Gastrocnemius medialis (tissue), 4 donors: Measurements from ENCODE around the gene ELL2.

Experiments
- POLR2A ChIP-seq, 2 donors: fragments of 450-650 bp; IDR thresholded peaks; one replicate each; pipeline ENCODE4 v1.6.1; 2017; ENCODE audit warnings: antibody characterized with exemption in 2 of 2, mild to moderate bottlenecking in 2 of 2, moderate library complexity in 2 of 2
- TF ChIP-seq, protein P1 (sequence below), 5 experiments: fragments of 450-650 bp in 3 of 5; fragments of 200-600 bp in 2 of 5; sonication (generic) in 2 of 5; IDR thresholded peaks in 4 of 5; conservative IDR thresholded peaks in 1 of 5; 1 replicate in 4 of 5; 2 replicates in 1 of 5; pipeline ENCODE4 v1.5.1; 2016 to 2019; ENCODE audit warnings: antibody characterized with exemption in 5 of 5, mild to moderate bottlenecking in 3 of 5, moderate library complexity in 3 of 5

DNA sequence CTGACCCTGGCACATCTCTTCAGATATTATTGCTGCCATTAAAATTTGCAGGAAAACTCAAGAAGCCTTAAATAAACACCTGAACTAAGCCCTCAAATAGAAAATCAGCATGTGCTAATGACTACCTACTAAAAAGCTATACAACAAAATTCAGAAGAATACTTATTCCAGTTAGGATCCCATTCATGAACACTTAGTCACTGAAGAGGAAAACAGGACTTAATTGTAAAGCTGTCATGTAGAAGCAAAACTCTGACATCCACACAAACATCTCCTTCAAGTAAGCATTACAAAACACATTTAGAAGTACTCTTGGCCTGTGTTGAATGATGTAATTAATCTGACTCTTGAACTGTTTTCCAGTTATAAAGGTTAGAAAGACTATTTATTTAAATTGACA lies 19.9 kb downstream of the ELL2 start:
- no peak for TF ChIP-seq POLR2A (IDR thresholded peaks at IDR 0.05)
- TF ChIP-seq, protein P1, sequence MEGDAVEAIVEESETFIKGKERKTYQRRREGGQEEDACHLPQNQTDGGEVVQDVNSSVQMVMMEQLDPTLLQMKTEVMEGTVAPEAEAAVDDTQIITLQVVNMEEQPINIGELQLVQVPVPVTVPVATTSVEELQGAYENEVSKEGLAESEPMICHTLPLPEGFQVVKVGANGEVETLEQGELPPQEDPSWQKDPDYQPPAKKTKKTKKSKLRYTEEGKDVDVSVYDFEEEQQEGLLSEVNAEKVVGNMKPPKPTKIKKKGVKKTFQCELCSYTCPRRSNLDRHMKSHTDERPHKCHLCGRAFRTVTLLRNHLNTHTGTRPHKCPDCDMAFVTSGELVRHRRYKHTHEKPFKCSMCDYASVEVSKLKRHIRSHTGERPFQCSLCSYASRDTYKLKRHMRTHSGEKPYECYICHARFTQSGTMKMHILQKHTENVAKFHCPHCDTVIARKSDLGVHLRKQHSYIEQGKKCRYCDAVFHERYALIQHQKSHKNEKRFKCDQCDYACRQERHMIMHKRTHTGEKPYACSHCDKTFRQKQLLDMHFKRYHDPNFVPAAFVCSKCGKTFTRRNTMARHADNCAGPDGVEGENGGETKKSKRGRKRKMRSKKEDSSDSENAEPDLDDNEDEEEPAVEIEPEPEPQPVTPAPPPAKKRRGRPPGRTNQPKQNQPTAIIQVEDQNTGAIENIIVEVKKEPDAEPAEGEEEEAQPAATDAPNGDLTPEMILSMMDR (IDR thresholded peaks at IDR 0.05 in 4 of 5, conservative IDR thresholded peaks at IDR 0.05 in 1 of 5) = no peak
